Suppressor macrophage treated with lipopolysaccharide for 4 hours (primary cell): Measurements from ENCODE around the gene ZNF212.

Experiments used
- DNase-seq: peaks from one replicate; pipeline ENCODE4 v3.0.0-alpha.2; 2020

Gene ZNF212

GRCh38 chr7:149239345-149240143, at the start of gene ZNF212:
ZNF212 (plus strand) TSS chr7:149239651; CDS start chr7:149239779, 128 bp downstream.
- DNase-seq: peak; percentile 94

- DNase-seq: no peak
These were observed 47.6 kb upstream of the ZNF212 start for GRCh38 chr7:149191851-149192250.

- DNase-seq: no peak
These were observed 44.7 kb upstream of the ZNF212 start for GRCh38 chr7:149194799-149195179.

- peak; percentile 90 for DNase-seq
These were observed 44.0 kb upstream of the ZNF212 start, which contains the start of gene ZNF282 for GRCh38 chr7:149195180-149196150. ZNF282 (plus strand) TSS chr7:149195546; CDS start chr7:149195590, 44 bp downstream.

GRCh38 chr7:149196151-149196704, 43.2 kb upstream of the ZNF212 start:
- DNase-seq: peak; percentile 2

- peak; percentile 2 for DNase-seq
These were observed 42.7 kb upstream of the ZNF212 start for GRCh38 chr7:149196705-149197171.

- DNase-seq: no peak
These were observed 41.8 kb upstream of the ZNF212 start for GRCh38 chr7:149197675-149198074.

- DNase-seq: no peak
These were observed 41.2 kb upstream of the ZNF212 start for GRCh38 chr7:149198161-149198816.

- DNase-seq: no peak
These were observed 40.0 kb upstream of the ZNF212 start for GRCh38 chr7:149199234-149199995.

- DNase-seq: no peak
These were observed 36.6 kb upstream of the ZNF212 start for GRCh38 chr7:149202831-149203231.

- no peak for DNase-seq
These were observed 33.6 kb upstream of the ZNF212 start for GRCh38 chr7:149205690-149206381.

- no peak for DNase-seq
These were observed 32.0 kb upstream of the ZNF212 start for GRCh38 chr7:149207324-149208035.

- DNase-seq: peak; percentile 52
These were observed 29.8 kb upstream of the ZNF212 start for GRCh38 chr7:149209518-149210269.

- no peak for DNase-seq
These were observed 28.9 kb upstream of the ZNF212 start for GRCh38 chr7:149210551-149210950.

- no peak for DNase-seq
These were observed 25.3 kb upstream of the ZNF212 start for GRCh38 chr7:149214020-149214720.

GRCh38 chr7:149216402-149216801, 23.0 kb upstream of the ZNF212 start:
- DNase-seq: no peak

- DNase-seq: no peak
These were observed 21.9 kb upstream of the ZNF212 start for GRCh38 chr7:149217570-149217969.

GRCh38 chr7:149218469-149219420, 20.7 kb upstream of the ZNF212 start:
- DNase-seq: no peak
